IMR-90 (cell line): ENCODE measurements around the gene H6PD. TPM values are rescaled to one million over a fixed set of nuclear protein-coding genes. Genes with fewer than 3 reads are reported as not detected.

ENCODE experiments used
- ATAC-seq: fragments of 200-7000 bp; cut with Tn5 transposase; 2 replicates; pipeline ENCODE4 v1.9.1; 2020; ENCODE audit warnings: low read depth, mild to moderate bottlenecking, moderate library complexity
- BruUV-seq: library from RNA; stranded (reverse); fragments of 400-500 nt; replicated peaks from 2 replicates; lab custom pipeline; 2021; lab: Mats Ljungman, UMichigan
- CTCF ChIA-PET: fragments of 300-600 bp; formaldehyde crosslinking; extraction: SDS; loops from one replicate; lab custom pipeline; 2021; ENCODE audit warnings: antibody characterized with exemption; lab: Yijun Ruan, JAX
- POLR2A ChIA-PET: fragments of 300-600 bp; sonication (Branson Sonifier 250); formaldehyde crosslinking; loops from one replicate; lab custom pipeline; 2022; ENCODE audit warnings: antibody characterized with exemption; ENCODE audit not compliant: unreplicated experiment; lab: Charles Lee
- DNase-seq: peaks from one replicate; pipeline ENCODE4 v3.0.0; 2013
- H2AFZ ChIP-seq: replicated peaks from 2 replicates; pipeline ENCODE3; 2013; ENCODE audit warnings: low read length, mild to moderate bottlenecking; ENCODE audit not compliant: poor library complexity
- H2AK5ac ChIP-seq: 2 replicates; pipeline ENCODE4 v1.6.1; 2013; ENCODE audit warnings: low read depth, low read length, inconsistent platforms
- H2AK9ac ChIP-seq: replicated peaks from 2 replicates; pipeline ENCODE3; 2013; ENCODE audit warnings: mild to moderate bottlenecking, low read depth, low read length, moderate library complexity; ENCODE audit not compliant: poor library complexity
- H2BK120ac ChIP-seq: 2 replicates; pipeline ENCODE4 v1.6.1; 2013; ENCODE audit warnings: low read depth, low read length, inconsistent platforms
- H2BK15ac ChIP-seq: 3 replicates; pipeline ENCODE4 v1.6.1; 2013; ENCODE audit warnings: low read depth, low read length, inconsistent platforms
- H2BK20ac ChIP-seq: 2 replicates; pipeline ENCODE4 v1.6.1; 2013; ENCODE audit warnings: low read depth, mild to moderate bottlenecking, inconsistent platforms, low read length, moderate library complexity
- H2BK5ac ChIP-seq: 2 replicates; pipeline ENCODE4 v1.6.1; 2013; ENCODE audit warnings: mild to moderate bottlenecking, low read depth, low read length, inconsistent platforms; ENCODE audit not compliant: poor library complexity, severe bottlenecking
- H3K14ac ChIP-seq: replicated peaks from 2 replicates; pipeline ENCODE4 v1.6.1; 2013; ENCODE audit warnings: low read depth, low read length, inconsistent platforms
- H3K18ac ChIP-seq: 2 replicates; pipeline ENCODE4 v1.6.1; 2013; ENCODE audit warnings: low read depth, low read length, control low read depth
- H3K23ac ChIP-seq: 2 replicates; pipeline ENCODE4 v1.6.1; 2013; ENCODE audit warnings: low read depth, low read length, inconsistent platforms
- H3K27ac ChIP-seq: 2 replicates; pipeline ENCODE4 v1.5.1; 2013; ENCODE audit warnings: mild to moderate bottlenecking, control low read depth, low read length; ENCODE audit not compliant: insufficient read depth
- H3K27me3 ChIP-seq: 2 replicates; pipeline ENCODE4 v1.6.1; 2013; ENCODE audit warnings: low read length; ENCODE audit not compliant: control insufficient read depth, insufficient read depth
- H3K36me3 ChIP-seq: 2 replicates; pipeline ENCODE4 v1.6.1; 2013; ENCODE audit warnings: low read length, mixed read lengths; ENCODE audit not compliant: control insufficient read depth, insufficient read depth
- H3K4ac ChIP-seq: 2 replicates; pipeline ENCODE4 v1.6.1; 2013; ENCODE audit warnings: low read depth, low read length, inconsistent platforms
- H3K4me1 ChIP-seq: 2 replicates; pipeline ENCODE4 v1.6.1; 2013; ENCODE audit warnings: low read length, mixed read lengths; ENCODE audit not compliant: control insufficient read depth, insufficient read depth
- H3K4me2 ChIP-seq: 2 replicates; pipeline ENCODE4 v1.6.1; 2013; ENCODE audit warnings: low read depth, mild to moderate bottlenecking, control low read depth, low read length, moderate library complexity
- H3K4me3 ChIP-seq: 2 replicates; pipeline ENCODE4 v1.5.1; 2013; ENCODE audit warnings: low read depth, mild to moderate bottlenecking, control low read depth, low read length, moderate library complexity; ENCODE audit not compliant: insufficient read depth
- H3K56ac ChIP-seq: 2 replicates; pipeline ENCODE4 v1.6.1; 2013; ENCODE audit warnings: low read length, inconsistent platforms; ENCODE audit not compliant: insufficient read depth; ENCODE audit errors: extremely low read depth
- H3K79me1 ChIP-seq, 2 experiments: 2 replicates each; pipeline ENCODE4 v1.6.1; 2013; ENCODE audit warnings: low read length in 2 of 2, inconsistent platforms in 1 of 2, low read depth in 1 of 2
- H3K9ac ChIP-seq: 2 replicates; pipeline ENCODE4 v1.6.1; 2013; ENCODE audit warnings: low read depth, low read length, control low read depth
- H3K9me1 ChIP-seq: 2 replicates; pipeline ENCODE4 v1.6.1; 2013; ENCODE audit warnings: low read length, inconsistent platforms; ENCODE audit not compliant: insufficient read depth
- H3K9me3 ChIP-seq: 2 replicates; pipeline ENCODE4 v1.6.1; 2013; ENCODE audit warnings: low read length; ENCODE audit not compliant: control insufficient read depth, insufficient read depth
- H4K20me1 ChIP-seq: 2 replicates; pipeline ENCODE4 v1.6.1; 2013; ENCODE audit warnings: low read length, inconsistent platforms; ENCODE audit not compliant: insufficient read depth
- H4K5ac ChIP-seq: 2 replicates; pipeline ENCODE4 v1.6.1; 2013; ENCODE audit warnings: mild to moderate bottlenecking, low read depth, low read length, control low read depth
- H4K8ac ChIP-seq, 2 experiments: 2 replicates each; pipeline ENCODE4 v1.6.1; 2013; ENCODE audit warnings: low read depth in 2 of 2, low read length in 2 of 2, control low read depth in 1 of 2, inconsistent platforms in 1 of 2
- H4K91ac ChIP-seq: 2 replicates; pipeline ENCODE4 v1.6.1; 2013; ENCODE audit warnings: low read depth, low read length, inconsistent platforms; ENCODE audit not compliant: insufficient read depth
- BHLHE40 ChIP-seq: fragments of 150-350 bp; IDR thresholded peaks from 2 replicates; pipeline ENCODE4 v1.6.1; 2016; ENCODE audit warnings: mild to moderate bottlenecking, low read depth, low read length
- CHD1 ChIP-seq: IDR thresholded peaks from 2 replicates; pipeline ENCODE4 v1.6.1; 2012; ENCODE audit warnings: low read depth, low read length, improper control_type of control experiment
- CTCF ChIP-seq: conservative IDR thresholded peaks from 2 replicates; pipeline ENCODE4 v1.5.1; 2012; ENCODE audit warnings: mild to moderate bottlenecking, low read depth, low read length, improper control_type of control experiment
- FOS ChIP-seq: fragments of 150-350 bp; IDR thresholded peaks from 2 replicates; pipeline ENCODE4 v1.6.1; 2016; ENCODE audit warnings: low read depth, low read length
- MAFK ChIP-seq: IDR thresholded peaks from 2 replicates; pipeline ENCODE4 v1.6.1; 2012; ENCODE audit warnings: low read depth, low read length, improper control_type of control experiment
- MAZ ChIP-seq: IDR thresholded peaks from 2 replicates; pipeline ENCODE4 v1.6.1; 2012; ENCODE audit warnings: low read depth, mild to moderate bottlenecking, low read length, improper control_type of control experiment, moderate library complexity, borderline replicate concordance
- MXI1 ChIP-seq: IDR thresholded peaks from 2 replicates; pipeline ENCODE4 v1.6.1; 2012; ENCODE audit warnings: low read depth, mild to moderate bottlenecking, low read length, moderate library complexity, borderline replicate concordance
- NFE2L2 ChIP-seq: fragments of 150-350 bp; IDR thresholded peaks from 2 replicates; pipeline ENCODE4 v1.6.1; 2016; ENCODE audit warnings: low read depth, mild to moderate bottlenecking, low read length
- POLR2A ChIP-seq: IDR thresholded peaks from 2 replicates; pipeline ENCODE4 v1.6.1; 2012; ENCODE audit warnings: mild to moderate bottlenecking, low read depth, low read length
- RAD21 ChIP-seq: IDR thresholded peaks from 2 replicates; pipeline ENCODE4 v1.6.1; 2012; ENCODE audit warnings: low read length, improper control_type of control experiment
- RCOR1 ChIP-seq: IDR thresholded peaks from 2 replicates; pipeline ENCODE4 v1.6.1; 2012; ENCODE audit warnings: mild to moderate bottlenecking, low read length, improper control_type of control experiment; ENCODE audit not compliant: insufficient replicate concordance
- RFX5 ChIP-seq: IDR thresholded peaks from 2 replicates; pipeline ENCODE4 v1.8.0; 2012; ENCODE audit warnings: low read depth, mild to moderate bottlenecking, low read length, moderate library complexity
- WGBS, 2 experiments: methylation state at CpG; one replicate each; pipeline versions ENCODE4 v1.1.5 to v1.1.7; 2013; ENCODE audit warnings: missing lambda C conversion rate in 2 of 2; ENCODE audit not compliant: insufficient read length in 1 of 2; ENCODE audit errors: extremely low coverage in 2 of 2; 5-methylcytosine and 5-hydroxymethylcytosine counted together
- dilution Hi-C: fragments of 300-500 bp; cut with HindIII; formaldehyde crosslinking; loops from one replicate; pipeline ENCODE4 v1.14.3; 2018; ENCODE audit warnings: low sequenced_read_pairs; ENCODE audit not compliant: unreplicated experiment
- in situ Hi-C: fragments of 300-500 bp; cut with MboI; formaldehyde crosslinking; loops from 3 replicates; pipeline ENCODE4 v1.14.3; 2019; ENCODE audit warnings: low sequenced_read_pairs, inconsistent platforms, mixed read lengths
- intact Hi-C: fragments of 100-400 bp; cut with micrococcal nuclease; formaldehyde crosslinking; loops from 2 replicates; pipeline ENCODE4 v1.10.0; 2022
- polyA plus RNA-seq, 3 experiments: library from polyadenylated mRNA; depleted of rRNA; stranded (reverse); fragments of >200 nt; gene quantifications; 2 replicates each; pipeline ENCODE4 v1.2.3, GENCODE V29; 2012; ENCODE audit warnings: low replicate concordance in 1 of 3
- total RNA-seq: library from RNA; depleted of rRNA; stranded (reverse); fragments of >200 nt; gene quantifications from 2 replicates; pipeline ENCODE4 v1.2.3, GENCODE V29; 2012
- TF ChIP-seq, protein P1 (sequence below): fragments of 150-350 bp; IDR thresholded peaks from 2 replicates; pipeline ENCODE4 v1.6.1; 2016; ENCODE audit warnings: low read depth, mild to moderate bottlenecking, low read length, moderate library complexity, borderline replicate concordance

The H6PD gene
- total and polyA plus RNA-seq, 2 of the 4 experiments (the other 2 are of a cell fraction), result 9.3 to 22.1 TPM

DNA sequence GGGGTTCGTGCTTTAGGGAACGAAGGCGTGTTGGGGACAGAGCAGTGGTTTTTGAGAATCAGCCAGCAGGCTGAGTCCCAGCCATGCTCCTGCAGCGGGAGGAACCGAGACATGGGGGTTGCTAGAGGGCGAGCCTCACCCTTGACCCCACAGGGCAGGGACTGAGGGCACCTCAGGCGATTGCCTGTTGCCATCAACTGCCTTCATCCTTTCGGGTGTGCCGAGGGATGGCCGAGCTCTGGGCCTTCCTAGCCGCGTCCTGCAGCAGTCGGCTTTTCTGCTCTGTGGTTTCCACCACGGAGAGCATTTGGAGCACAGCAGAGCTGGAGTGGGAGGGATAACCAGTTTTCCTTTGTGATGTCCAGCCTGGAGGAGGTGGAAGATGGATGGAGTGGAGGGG, 71.4 kb downstream of the H6PD start (continued):
- TF ChIP-seq BHLHE40 (no peak), MXI1 (no peak)

GRCh38 chr1:9307303-9307702, 72.7 kb downstream of the H6PD start:
- H3K9ac ChIP-seq, result no peak overlapping the region
- H3K56ac ChIP-seq, result no peak overlapping the region
- H2AFZ ChIP-seq, result no peak overlapping the region
- ChIA-PET CTCF (no interaction called here), POLR2A (no interaction called here)
- H3K4me1 ChIP-seq, result peaks cover 13% of the 10 kb centered on the region
- H3K36me3 ChIP-seq, result no peaks in the 10 kb centered on the region
- WGBS, 2 experiments, result no CpG with 5 or more reads among the region's 10 CpGs
- no peaks in the 10 kb centered on the region for H3K27me3 ChIP-seq
- H2AK5ac ChIP-seq, result no peak overlapping the region
- H3K27ac ChIP-seq, result no peak overlapping the region
- no peak overlapping the region for H2BK20ac ChIP-seq
- dilution Hi-C loops, result no loop called here
- peaks cover 32 to 92% of the 10 kb centered on the region in 2 experiments for H3K79me1 ChIP-seq
- H3K14ac ChIP-seq, result no peak overlapping the region
- no peak overlapping the region for H4K8ac ChIP-seq
- no peak overlapping the region for H3K4me2 ChIP-seq
- ATAC-seq, result no peak
- TF ChIP-seq, protein P1, sequence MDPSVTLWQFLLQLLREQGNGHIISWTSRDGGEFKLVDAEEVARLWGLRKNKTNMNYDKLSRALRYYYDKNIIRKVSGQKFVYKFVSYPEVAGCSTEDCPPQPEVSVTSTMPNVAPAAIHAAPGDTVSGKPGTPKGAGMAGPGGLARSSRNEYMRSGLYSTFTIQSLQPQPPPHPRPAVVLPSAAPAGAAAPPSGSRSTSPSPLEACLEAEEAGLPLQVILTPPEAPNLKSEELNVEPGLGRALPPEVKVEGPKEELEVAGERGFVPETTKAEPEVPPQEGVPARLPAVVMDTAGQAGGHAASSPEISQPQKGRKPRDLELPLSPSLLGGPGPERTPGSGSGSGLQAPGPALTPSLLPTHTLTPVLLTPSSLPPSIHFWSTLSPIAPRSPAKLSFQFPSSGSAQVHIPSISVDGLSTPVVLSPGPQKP, result no peak
- TF ChIP-seq NFE2L2, result no peak
- no peak for TF ChIP-seq RFX5
- no peak for TF ChIP-seq BHLHE40
- no peak for TF ChIP-seq MXI1
- TF ChIP-seq POLR2A, result no peak
- no peak for TF ChIP-seq CHD1
- TF ChIP-seq FOS, result no peak
- TF ChIP-seq RAD21, result no peak
- TF ChIP-seq CTCF, result no peak
- TF ChIP-seq RCOR1, result no peak
- no peak for TF ChIP-seq MAZ
- no peak for TF ChIP-seq MAFK
- no peak for DNase-seq
- no peak overlapping the region for H3K4me3 ChIP-seq
- intact Hi-C loops, result no loop called here
- no peak overlapping the region for H2BK15ac ChIP-seq
- H2BK120ac ChIP-seq, result no peak overlapping the region
- no peaks in the 10 kb centered on the region for H3K9me3 ChIP-seq
- H2AK9ac ChIP-seq, result no peak overlapping the region
- no peak overlapping the region for H3K18ac ChIP-seq
- H4K91ac ChIP-seq, result no peak overlapping the region
- no peak overlapping the region for H4K5ac ChIP-seq
- H2BK5ac ChIP-seq, result no peak overlapping the region
- peaks cover 34% of the 10 kb centered on the region for H3K9me1 ChIP-seq
- no peak overlapping the region for H3K4ac ChIP-seq
- no TSS peak for BruUV-seq
- no peak overlapping the region for H3K23ac ChIP-seq
- peaks cover 95% of the 10 kb centered on the region for H4K20me1 ChIP-seq
- in situ Hi-C loops, result no loop called here
